SK-N-SH (cell line): ENCODE data around the gene MAP1B. TPM values are rescaled to one million over a fixed set of nuclear protein-coding genes. Genes with fewer than 3 reads are reported as not detected.
"Not testable (repeated sequence)": the region's sequence is repeated elsewhere in the genome, so short reads cannot be mapped to it uniquely, and the experiment has no call there.

Source experiments
- CTCF ChIA-PET: fragments of 300-600, 350-600 bp; formaldehyde crosslinking; extraction: SDS; loops from one replicate; lab custom pipeline; 2021; lab: Yijun Ruan, JAX
- POLR2A ChIA-PET: fragments of 350-600 bp; sonication (Branson Sonifier 250); formaldehyde crosslinking; extraction: SDS; loops from one replicate; lab custom pipeline; 2020; ENCODE audit warnings: antibody characterized with exemption, inconsistent platforms; lab: Yijun Ruan, JAX
- DNase-seq: peaks from one replicate; pipeline ENCODE4 v3.0.0; 2012
- H2AFZ ChIP-seq: fragments of 200-600 bp; sonication (generic); 2 replicates; pipeline ENCODE4 v1.8.1; 2016; ENCODE audit warnings: antibody characterized with exemption, mild to moderate bottlenecking, low read depth
- H3F3A ChIP-seq: fragments of 200-600 bp; sonication (generic); replicated peaks from 2 replicates; pipeline ENCODE3; 2016; ENCODE audit warnings: antibody characterized with exemption, mild to moderate bottlenecking; ENCODE audit not compliant: insufficient read depth
- H3K27ac ChIP-seq, 2 experiments: fragments of 200-500 bp in 1 of 2; fragments of 200-600 bp in 1 of 2; sonication (Bioruptor generic) in 1 of 2; sonication (generic), shearing (Covaris generic) in 1 of 2; 2 replicates each; pipeline versions ENCODE4 v1.5.1 to v1.6.1; 2014 to 2016; ENCODE audit warnings: low read depth in 2 of 2, inconsistent platforms in 1 of 2, low read length in 1 of 2, mild to moderate bottlenecking in 1 of 2, mixed read lengths in 1 of 2
- H3K27me3 ChIP-seq: fragments of 200-600 bp; sonication (generic), shearing (Covaris generic); 2 replicates; pipeline ENCODE4 v1.6.1; 2016; ENCODE audit warnings: mixed run types; ENCODE audit not compliant: insufficient read depth
- H3K36me3 ChIP-seq, 2 experiments: fragments of 200-500 bp in 1 of 2; fragments of 200-600 bp in 1 of 2; sonication (Bioruptor generic) in 1 of 2; sonication (generic) in 1 of 2; replicated peaks in 1 of 2; 2 replicates each; pipeline versions ENCODE3 to v1.5.1; 2014 to 2016; ENCODE audit warnings: low read length in 1 of 2, mild to moderate bottlenecking in 1 of 2; ENCODE audit not compliant: insufficient read depth in 2 of 2, control insufficient read depth in 1 of 2
- H3K4me1 ChIP-seq, 2 experiments: fragments of 200-500 bp in 1 of 2; fragments of 200-600 bp in 1 of 2; sonication (Bioruptor generic) in 1 of 2; sonication (generic), shearing (Covaris generic) in 1 of 2; 2 replicates each; pipeline versions ENCODE4 v1.5.1 to v1.6.1; 2014 to 2016; ENCODE audit warnings: low read depth in 1 of 2, low read length in 1 of 2, mixed run types in 1 of 2; ENCODE audit not compliant: insufficient read depth in 2 of 2, control insufficient read depth in 1 of 2
- H3K4me2 ChIP-seq: fragments of 200-600 bp; sonication (generic), shearing (Covaris generic); 2 replicates; pipeline ENCODE4 v1.6.1; 2017; ENCODE audit warnings: mixed run types
- H3K4me3 ChIP-seq, 2 experiments: fragments of 200-500 bp in 1 of 2; fragments of 200-600 bp in 1 of 2; sonication (Bioruptor generic) in 1 of 2; sonication (generic), shearing (Covaris generic) in 1 of 2; 2 replicates each; pipeline versions ENCODE4 v1.5.1 to v1.8.1; 2014 to 2016; ENCODE audit warnings: low read depth in 2 of 2, inconsistent platforms in 1 of 2, low read length in 1 of 2, mild to moderate bottlenecking in 1 of 2, mixed read lengths in 1 of 2, moderate library complexity in 1 of 2
- H3K79me2 ChIP-seq: fragments of 200-600 bp; sonication (generic); 2 replicates; pipeline ENCODE4 v1.8.1; 2017; ENCODE audit warnings: mild to moderate bottlenecking; ENCODE audit not compliant: insufficient read depth
- H3K9ac ChIP-seq: fragments of 200-600 bp; sonication (generic); 2 replicates; pipeline ENCODE4 v1.6.1; 2017; ENCODE audit warnings: mixed run types
- H3K9me2 ChIP-seq: fragments of 200-600 bp; sonication (generic); 2 replicates; pipeline ENCODE4 v1.6.1; 2017; ENCODE audit warnings: mixed run types
- H3K9me3 ChIP-seq: fragments of 200-600 bp; sonication (generic); 2 replicates; pipeline ENCODE4 v1.6.1; 2017; ENCODE audit warnings: mixed run types, mild to moderate bottlenecking, moderate library complexity
- H4K20me1 ChIP-seq: fragments of 200-600 bp; sonication (generic); 2 replicates; pipeline ENCODE4 v1.6.1; 2017; ENCODE audit warnings: mild to moderate bottlenecking, mixed run types; ENCODE audit not compliant: insufficient read depth
- CHD2 ChIP-seq: fragments of 150-350 bp; IDR thresholded peaks from 2 replicates; pipeline ENCODE4 v1.6.1; 2018; ENCODE audit warnings: low read length; ENCODE audit not compliant: partially characterized antibody
- EP300 ChIP-seq, 2 experiments: IDR thresholded peaks; 2 replicates each; pipeline versions ENCODE4 v1.4.0 to v1.6.1; 2012; ENCODE audit warnings: borderline replicate concordance in 1 of 2, low read depth in 1 of 2, low read length in 1 of 2
- FOSL2 ChIP-seq: IDR thresholded peaks from 2 replicates; pipeline ENCODE4 v1.4.0; 2012; ENCODE audit warnings: low read depth, mild to moderate bottlenecking, moderate library complexity, borderline replicate concordance
- FOXJ3 ChIP-seq: sonication (generic); formaldehyde crosslinking; IDR thresholded peaks from 2 replicates; pipeline ENCODE4 v1.5.1; 2020; ENCODE audit warnings: mild to moderate bottlenecking, missing genetic modification reagents
- FOXM1 ChIP-seq: IDR thresholded peaks from 2 replicates; pipeline ENCODE4 v1.4.0; 2012; ENCODE audit warnings: low read depth, mild to moderate bottlenecking
- GABPA ChIP-seq: IDR thresholded peaks from 2 replicates; pipeline ENCODE4 v1.4.0; 2012; ENCODE audit warnings: low read depth, mild to moderate bottlenecking
- JUND ChIP-seq: IDR thresholded peaks from 2 replicates; pipeline ENCODE4 v1.4.0; 2012
- MAX ChIP-seq: IDR thresholded peaks from 2 replicates; pipeline ENCODE4 v1.4.0; 2012; ENCODE audit warnings: low read depth
- MXI1 ChIP-seq: IDR thresholded peaks from 2 replicates; pipeline ENCODE4 v1.6.1; 2012; ENCODE audit warnings: mild to moderate bottlenecking, low read depth, low read length, improper control_type of control experiment
- NRF1 ChIP-seq: IDR thresholded peaks from 2 replicates; pipeline ENCODE4 v1.6.1; 2012; ENCODE audit warnings: low read depth, mild to moderate bottlenecking, low read length
- POLR2AphosphoS5 ChIP-seq: IDR thresholded peaks from 2 replicates; pipeline ENCODE4 v1.6.1; 2012; ENCODE audit warnings: low read depth, low read length
- RCOR1 ChIP-seq: fragments of 150-350 bp; IDR thresholded peaks from 2 replicates; pipeline ENCODE4 v1.6.1; 2017; ENCODE audit warnings: antibody characterized with exemption, low read length
- RXRA ChIP-seq: IDR thresholded peaks from 2 replicates; pipeline ENCODE4 v1.4.0; 2012; ENCODE audit warnings: low read depth, mild to moderate bottlenecking, borderline replicate concordance
- TAF1 ChIP-seq: IDR thresholded peaks from 2 replicates; pipeline ENCODE4 v1.6.1; 2012; ENCODE audit warnings: low read depth, mild to moderate bottlenecking, low read length, moderate library complexity, borderline replicate concordance
- TCF12 ChIP-seq: IDR thresholded peaks from 2 replicates; pipeline ENCODE4 v1.4.0; 2012
- USF1 ChIP-seq: IDR thresholded peaks from 2 replicates; pipeline ENCODE4 v1.4.0; 2012; ENCODE audit warnings: low read depth, borderline replicate concordance
- USF2 ChIP-seq: fragments of 150-350 bp; IDR thresholded peaks from 2 replicates; pipeline ENCODE4 v1.6.1; 2017; ENCODE audit warnings: antibody characterized with exemption, low read length, low read depth, borderline replicate concordance
- YY1 ChIP-seq: IDR thresholded peaks from 2 replicates; pipeline ENCODE4 v1.4.0; 2012; ENCODE audit warnings: low read depth, mild to moderate bottlenecking
- ZBTB33 ChIP-seq: IDR thresholded peaks from 2 replicates; pipeline ENCODE4 v1.4.0; 2012; ENCODE audit warnings: low read depth, borderline replicate concordance
- WGBS: methylation state at CpG from one replicate; pipeline ENCODE4 v1.1.6; 2017; ENCODE audit warnings: low lambda C conversion rate; 5-methylcytosine and 5-hydroxymethylcytosine counted together
- polyA plus RNA-seq, 3 experiments: library from polyadenylated mRNA; depleted of rRNA; stranded (reverse); fragments of >200 nt; gene quantifications; 2 replicates each; pipeline ENCODE4 v1.2.3, GENCODE V29; 2012

The MAP1B gene
- polyA plus RNA-seq, 1 of the 3 experiments (the other 2 are of a cell fraction), result 47.5 TPM

- 86% methylated on average over 3 of the region's 3 CpGs for WGBS
- H3K4me2 ChIP-seq, H3K9me3 ChIP-seq, H3K4me3 ChIP-seq, H3K9ac ChIP-seq, H2AFZ ChIP-seq, POLR2A ChIA-PET, DNase-seq, H3K9me2 ChIP-seq, H3K27me3 ChIP-seq: not testable (repeated sequence)
- peaks cover 88% of the 10 kb centered on the region for H4K20me1 ChIP-seq
- H3F3A ChIP-seq, result peaks cover 64% of the 10 kb centered on the region
- H3K4me1 ChIP-seq, result peaks cover 26 to 42% of the 10 kb centered on the region in 2 experiments
- H3K36me3 ChIP-seq, result peaks cover 51 to 67% of the 10 kb centered on the region in 2 experiments
- H3K79me2 ChIP-seq, result peaks cover 98% of the 10 kb centered on the region
- CTCF ChIA-PET, result interaction anchor here (0.7 to 2.3 kb wide), 2 partner anchors 9 to 74 kb away, joined by 3 to 6 read pairs; no protein-coding TSS in a partner anchor
- peak overlapping the region in 1 of 2 experiments; percentile 26; a peak in 1 of 4 replicates for H3K27ac ChIP-seq
Measured at GRCh38 chr5:72171181-72171580, 63.9 kb downstream of the MAP1B start.

GRCh38 chr5:72171667-72172066 lies 64.4 kb downstream of the MAP1B start:
- whole genome bisulfite sequencing, result 98% methylated on average over 6 of the region's 6 CpGs
- peaks cover 56 to 67% of the 10 kb centered on the region in 2 experiments for H3K36me3 ChIP-seq
- no peak overlapping the region for H3K4me3 ChIP-seq
- ChIA-PET CTCF (no interaction called here), POLR2A (no interaction called here)
- no peaks in the 10 kb centered on the region for H3K9me3 ChIP-seq
- TF ChIP-seq MXI1, result no peak
- TF ChIP-seq POLR2AphosphoS5, result peak; percentile 33
- no peaks in the 10 kb centered on the region for H3K27me3 ChIP-seq
- peaks cover 63% of the 10 kb centered on the region for H3F3A ChIP-seq
- H3K27ac ChIP-seq, result peak overlapping the region; percentile 26 to 58; a peak in 3 of 4 replicates
- H3K9ac ChIP-seq, result no peak overlapping the region
- no peak for DNase-seq
- H3K9me2 ChIP-seq, result no peaks in the 10 kb centered on the region
- H3K4me2 ChIP-seq, result no peak overlapping the region
- peaks cover 85% of the 10 kb centered on the region for H4K20me1 ChIP-seq
- H2AFZ ChIP-seq, result no peak overlapping the region
- H3K79me2 ChIP-seq, result peaks cover 98% of the 10 kb centered on the region
- peaks cover 24 to 44% of the 10 kb centered on the region in 2 experiments for H3K4me1 ChIP-seq

- Histone ChIP-seq H3K4me2 (no peak overlapping the region), H3F3A (peaks cover 59% of the 10 kb centered on the region), H3K27ac (peak overlapping the region; percentile 26 to 58; a peak in 3 of 4 replicates), H2AFZ (no peak overlapping the region), H3K9me3 (no peaks in the 10 kb centered on the region), H3K36me3 (peaks cover 60 to 64% of the 10 kb centered on the region in 2 experiments), H3K27me3 (no peaks in the 10 kb centered on the region), H3K4me1 (peaks cover 13 to 42% of the 10 kb centered on the region in 2 experiments; a peak in 3 of 4 replicates), H3K4me3 (no peak overlapping the region), H4K20me1 (peaks cover 83% of the 10 kb centered on the region), H3K79me2 (peaks cover 98% of the 10 kb centered on the region), H3K9me2 (no peaks in the 10 kb centered on the region)
- no peak for DNase-seq
- ChIA-PET POLR2A (no interaction called here), CTCF (no interaction called here)
- TF ChIP-seq FOSL2, result no peak
- no peak for TF ChIP-seq ZBTB33
- no peak for TF ChIP-seq JUND
- TF ChIP-seq TCF12, result no peak
- TF ChIP-seq USF1, result no peak
- TF ChIP-seq RCOR1, result no peak
- TF ChIP-seq EP300 (IDR thresholded peaks at IDR 0.05; ENCODE audit: borderline replicate concordance in 1 of 2, low read depth in 1 of 2, low read length in 1 of 2), result no peak
- TF ChIP-seq USF2, result no peak
- no peak for TF ChIP-seq FOXJ3
- no peak for TF ChIP-seq NRF1
- TF ChIP-seq RXRA, result no peak
- TF ChIP-seq FOXM1, result no peak
- TF ChIP-seq GABPA, result no peak
- no peak for TF ChIP-seq TAF1
- TF ChIP-seq CHD2, result no peak
- no peak for TF ChIP-seq YY1
- TF ChIP-seq MAX, result no peak
- TF ChIP-seq, all 33 proteins: peak for 0
- H3K9ac ChIP-seq, result no peak overlapping the region
- WGBS, result 96% methylated on average over 4 of the region's 4 CpGs
Measured at GRCh38 chr5:72172786-72173185, 65.5 kb downstream of the MAP1B start.
